Fibroblast of pulmonary artery (primary cell): ENCODE measurements around the gene FOXJ1.

Source experiments
- DNase-seq: peaks from one replicate; pipeline ENCODE4 v3.0.0-alpha.2; 2010; ENCODE audit warnings: low read depth
- H3K4me3 ChIP-seq: replicated peaks from 2 replicates; pipeline ENCODE4 v1.5.1; 2011; ENCODE audit warnings: low read depth, mild to moderate bottlenecking, control low read depth, low read length, moderate library complexity
- TF ChIP-seq, protein P1 (sequence below): IDR thresholded peaks from 2 replicates; pipeline ENCODE4 v1.5.1; 2011; ENCODE audit warnings: mild to moderate bottlenecking, control low read depth, low read length, inconsistent platforms; ENCODE audit errors: missing control alignments

The FOXJ1 gene

DNA sequence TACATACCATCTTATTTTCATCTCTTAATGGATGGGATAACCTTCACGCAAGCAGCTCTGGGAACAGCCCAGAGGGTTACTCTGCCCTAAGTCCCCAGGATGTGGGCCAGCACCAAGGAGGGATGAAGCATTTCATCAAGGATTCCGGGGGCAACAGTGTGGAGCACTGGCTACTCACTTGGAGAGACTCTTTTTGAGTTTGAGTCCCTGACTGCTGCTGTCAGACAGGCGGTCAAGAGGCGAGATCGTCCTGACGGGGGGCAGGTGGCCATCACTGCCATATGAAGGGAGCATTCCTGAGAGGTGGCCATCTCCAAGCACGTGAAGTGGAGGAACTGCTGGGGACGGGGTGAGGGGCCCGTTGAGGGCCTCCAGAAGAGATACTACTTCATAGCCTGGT, 18.1 kb upstream of the FOXJ1 start:
- TF ChIP-seq, protein P1, sequence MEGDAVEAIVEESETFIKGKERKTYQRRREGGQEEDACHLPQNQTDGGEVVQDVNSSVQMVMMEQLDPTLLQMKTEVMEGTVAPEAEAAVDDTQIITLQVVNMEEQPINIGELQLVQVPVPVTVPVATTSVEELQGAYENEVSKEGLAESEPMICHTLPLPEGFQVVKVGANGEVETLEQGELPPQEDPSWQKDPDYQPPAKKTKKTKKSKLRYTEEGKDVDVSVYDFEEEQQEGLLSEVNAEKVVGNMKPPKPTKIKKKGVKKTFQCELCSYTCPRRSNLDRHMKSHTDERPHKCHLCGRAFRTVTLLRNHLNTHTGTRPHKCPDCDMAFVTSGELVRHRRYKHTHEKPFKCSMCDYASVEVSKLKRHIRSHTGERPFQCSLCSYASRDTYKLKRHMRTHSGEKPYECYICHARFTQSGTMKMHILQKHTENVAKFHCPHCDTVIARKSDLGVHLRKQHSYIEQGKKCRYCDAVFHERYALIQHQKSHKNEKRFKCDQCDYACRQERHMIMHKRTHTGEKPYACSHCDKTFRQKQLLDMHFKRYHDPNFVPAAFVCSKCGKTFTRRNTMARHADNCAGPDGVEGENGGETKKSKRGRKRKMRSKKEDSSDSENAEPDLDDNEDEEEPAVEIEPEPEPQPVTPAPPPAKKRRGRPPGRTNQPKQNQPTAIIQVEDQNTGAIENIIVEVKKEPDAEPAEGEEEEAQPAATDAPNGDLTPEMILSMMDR, result no peak
- no peak overlapping the region for H3K4me3 ChIP-seq
- DNase-seq, result no peak

GRCh38 chr17:76157759-76158158, 16.7 kb upstream of the FOXJ1 start:
- no peak overlapping the region for H3K4me3 ChIP-seq
- TF ChIP-seq, protein P1, result no peak
- DNase-seq, result no peak

DNA sequence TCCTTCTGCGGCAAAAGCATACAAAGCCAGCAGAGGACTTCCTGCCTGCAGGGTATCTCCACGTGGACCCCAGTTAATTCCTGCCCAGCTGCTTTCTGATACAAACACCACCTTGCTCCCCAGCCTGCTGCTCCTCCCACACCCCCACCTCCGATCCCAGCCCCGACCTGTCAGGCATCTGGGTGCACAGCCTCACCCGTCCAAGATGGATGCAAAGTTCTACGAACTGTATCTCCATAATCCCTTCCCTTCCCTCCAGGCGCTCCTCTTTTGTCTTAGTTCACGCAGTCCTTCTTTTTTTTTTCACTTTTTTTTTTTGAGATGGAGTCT, 15.6 kb upstream of the FOXJ1 start:
- no peak overlapping the region for H3K4me3 ChIP-seq
- no peak for DNase-seq
- TF ChIP-seq, protein P1, result no peak

DNA sequence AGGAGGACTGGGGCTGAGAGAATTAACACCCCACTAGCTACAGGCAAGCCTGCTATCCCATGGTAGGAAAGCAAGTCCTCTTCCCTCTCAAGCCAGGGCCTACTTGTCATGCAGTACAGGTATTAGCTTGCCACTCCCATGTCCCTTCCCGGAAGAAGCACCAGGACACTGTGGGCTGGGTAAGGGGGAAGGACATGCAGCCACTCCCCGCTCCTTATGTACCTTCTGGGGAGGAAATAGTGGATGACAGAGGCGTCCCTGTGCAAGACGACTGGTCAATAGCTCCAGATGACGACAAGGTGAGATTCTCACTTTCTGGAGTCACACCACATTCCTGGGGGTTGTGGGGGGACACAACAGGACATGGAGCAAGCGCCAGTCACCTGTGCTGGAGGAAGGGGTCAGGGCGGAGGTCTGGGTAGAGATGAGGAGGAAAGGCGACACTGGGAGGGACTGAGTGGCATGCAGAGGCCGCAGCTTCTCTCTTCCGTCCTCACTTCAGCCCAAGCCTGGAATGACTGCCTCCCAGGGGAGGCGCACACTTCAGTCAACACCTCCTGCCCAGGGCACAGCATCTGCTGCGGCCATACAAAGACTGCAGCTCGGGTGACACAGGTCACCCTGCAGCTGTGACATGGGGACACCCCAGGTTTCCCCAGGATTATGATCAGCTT, 15.1 kb upstream of the FOXJ1 start:
- TF ChIP-seq, protein P1, result no peak
- H3K4me3 ChIP-seq, result no peak overlapping the region
- DNase-seq, result no peak

GRCh38 chr17:76154936-76155845, 14.1 kb upstream of the FOXJ1 start:
- no peak overlapping the region for H3K4me3 ChIP-seq
- no peak for DNase-seq
- TF ChIP-seq, protein P1, result no peak

DNA sequence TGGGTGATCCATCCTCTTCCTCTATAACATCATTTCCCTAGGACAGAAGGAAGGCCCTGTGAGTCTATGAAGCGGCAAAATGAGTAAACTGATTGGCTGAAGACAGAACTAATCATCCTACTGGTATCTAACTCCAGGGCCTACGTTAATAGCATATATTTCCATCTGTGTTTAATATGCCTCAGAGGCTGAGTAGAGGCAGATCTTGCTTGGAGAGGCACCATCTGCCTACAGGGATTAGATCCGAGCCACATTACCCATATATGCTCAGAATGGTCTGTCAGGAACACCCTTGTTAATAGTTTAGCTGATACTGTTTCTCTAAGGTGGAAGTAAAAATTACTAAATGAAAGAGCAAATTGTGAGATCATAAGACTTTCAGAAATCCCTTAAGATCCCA, 13.2 kb upstream of the FOXJ1 start:
- no peak overlapping the region for H3K4me3 ChIP-seq

More for the DNA sequence above, 13.2 kb upstream of the FOXJ1 start:
- TF ChIP-seq, protein P1, result no peak
- DNase-seq, result no peak
